Measurements from ENCODE around the gene INMT.

DNA sequence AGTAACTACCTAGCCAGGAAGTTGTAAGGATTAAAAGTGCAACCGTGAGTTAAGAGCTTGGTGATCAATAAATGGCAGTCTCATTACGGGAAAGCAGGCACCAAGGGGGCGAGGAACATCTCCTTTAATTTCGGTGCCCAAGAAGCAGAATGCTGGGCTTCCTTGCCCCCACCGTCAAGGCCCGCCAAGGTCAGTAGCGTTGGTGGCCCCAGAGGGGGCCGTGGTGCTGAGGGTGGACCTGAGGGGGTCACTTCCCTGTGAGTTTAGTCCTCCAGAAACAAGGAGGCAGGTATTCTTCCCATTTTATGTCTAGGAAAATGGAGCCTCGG lies 18.9 kb downstream of the INMT start:
- TF ChIP-seq CTCF (IDR thresholded peaks at IDR 0.05) (no peak), EZH2 (IDR thresholded peaks at IDR 0.05; ENCODE audit: borderline replicate concordance, insufficient read depth, low read depth, low read length, poor library complexity, severe bottlenecking) (no peak)
